ENCODE measurements around the gene LRTM2.

- TF ChIP-seq, protein P1, sequence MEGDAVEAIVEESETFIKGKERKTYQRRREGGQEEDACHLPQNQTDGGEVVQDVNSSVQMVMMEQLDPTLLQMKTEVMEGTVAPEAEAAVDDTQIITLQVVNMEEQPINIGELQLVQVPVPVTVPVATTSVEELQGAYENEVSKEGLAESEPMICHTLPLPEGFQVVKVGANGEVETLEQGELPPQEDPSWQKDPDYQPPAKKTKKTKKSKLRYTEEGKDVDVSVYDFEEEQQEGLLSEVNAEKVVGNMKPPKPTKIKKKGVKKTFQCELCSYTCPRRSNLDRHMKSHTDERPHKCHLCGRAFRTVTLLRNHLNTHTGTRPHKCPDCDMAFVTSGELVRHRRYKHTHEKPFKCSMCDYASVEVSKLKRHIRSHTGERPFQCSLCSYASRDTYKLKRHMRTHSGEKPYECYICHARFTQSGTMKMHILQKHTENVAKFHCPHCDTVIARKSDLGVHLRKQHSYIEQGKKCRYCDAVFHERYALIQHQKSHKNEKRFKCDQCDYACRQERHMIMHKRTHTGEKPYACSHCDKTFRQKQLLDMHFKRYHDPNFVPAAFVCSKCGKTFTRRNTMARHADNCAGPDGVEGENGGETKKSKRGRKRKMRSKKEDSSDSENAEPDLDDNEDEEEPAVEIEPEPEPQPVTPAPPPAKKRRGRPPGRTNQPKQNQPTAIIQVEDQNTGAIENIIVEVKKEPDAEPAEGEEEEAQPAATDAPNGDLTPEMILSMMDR (conservative IDR thresholded peaks at IDR 0.05) = no peak
- TF ChIP-seq EZH2 (IDR thresholded peaks at IDR 0.05; ENCODE audit: low read depth) = no peak
Observed at GRCh38 chr12:1798641-1799020, 21.7 kb upstream of the LRTM2 start.

Data from PC-9 (cell line).